HCT116 (cell line): ENCODE measurements around the gene CABLES1. TPM values are rescaled to one million over a fixed set of nuclear protein-coding genes. Genes with fewer than 3 reads are reported as not detected.

Source experiments
- ATAC-seq: fragments of 200-7000 bp; cut with Tn5 transposase; 2 replicates; pipeline ENCODE4 v1.9.1; 2020; ENCODE audit warnings: mild to moderate bottlenecking, moderate library complexity
- BruUV-seq: library from RNA; stranded (reverse); fragments of 400-500 nt; replicated peaks from 2 replicates; lab custom pipeline; 2021; lab: Mats Ljungman, UMichigan
- CTCF ChIA-PET: fragments of 300-600 bp; sonication (Branson Sonifier 250); formaldehyde crosslinking; loops from one replicate; lab custom pipeline; 2021; ENCODE audit warnings: antibody characterized with exemption; lab: Charles Lee
- POLR2A ChIA-PET: fragments of 300-600, 350-600 bp; sonication (Branson Sonifier 250); formaldehyde crosslinking; loops from one replicate; lab custom pipeline; 2021; ENCODE audit warnings: antibody characterized with exemption; lab: Charles Lee
- RAD21 ChIA-PET, 2 experiments: fragments of 300-600 bp; sonication (Branson Sonifier 250); formaldehyde crosslinking; loops; one replicate each; lab custom pipeline; 2023; ENCODE audit warnings: low total read pairs in 2 of 2; ENCODE audit not compliant: uncharacterized antibody in 2 of 2, unreplicated experiment in 2 of 2, low non-redundant PET in 1 of 2; lab: Charles Lee
- DNase-seq: peaks from one replicate; pipeline ENCODE4 v3.0.0-alpha.2; 2010; ENCODE audit warnings: low read depth, low spot score
- H2AFZ ChIP-seq: fragments of 200-600 bp; shearing (Covaris generic), sonication (generic); 2 replicates; pipeline ENCODE4 v1.6.1; 2017; ENCODE audit warnings: low read depth, mixed run types, mixed read lengths, antibody characterized with exemption, low read length; ENCODE audit not compliant: poor library complexity, severe bottlenecking
- H3K27ac ChIP-seq: 2 replicates; pipeline ENCODE4 v1.5.1; 2012; ENCODE audit warnings: low read depth, low read length
- H3K27me3 ChIP-seq: fragments of 200-600 bp; sonication (generic); 2 replicates; pipeline ENCODE4 v1.6.1; 2016; ENCODE audit warnings: mixed run types, low read length, mixed read lengths; ENCODE audit not compliant: insufficient read depth
- H3K36me3 ChIP-seq, 2 experiments: fragments of 200-500 bp in 1 of 2; fragments of 200-600 bp in 1 of 2; sonication (Bioruptor generic) in 1 of 2; sonication (generic) in 1 of 2; 2 replicates each; pipeline versions ENCODE4 v1.5.1 to v1.6.1; 2014 to 2016; ENCODE audit warnings: low read length in 2 of 2, inconsistent platforms in 1 of 2, mixed read lengths in 1 of 2, mixed run types in 1 of 2; ENCODE audit not compliant: insufficient read depth in 2 of 2, control insufficient read depth in 1 of 2
- H3K4me1 ChIP-seq, 2 experiments: fragments of 200-600 bp in 1 of 2; sonication (generic) in 1 of 2; 2 replicates each; pipeline versions ENCODE4 v1.5.1 to v1.6.1; 2012 to 2017; ENCODE audit warnings: low read length in 2 of 2, inconsistent platforms in 1 of 2, mild to moderate bottlenecking in 1 of 2, mixed read lengths in 1 of 2, mixed run types in 1 of 2, moderate library complexity in 1 of 2; ENCODE audit not compliant: insufficient read depth in 2 of 2, control insufficient read depth in 1 of 2
- H3K4me2 ChIP-seq: fragments of 200-600 bp; sonication (generic); 2 replicates; pipeline ENCODE4 v1.6.1; 2017; ENCODE audit warnings: mixed run types, low read length, mixed read lengths
- H3K4me3 ChIP-seq, 2 experiments: fragments of 200-600 bp in 1 of 2; sonication (generic) in 1 of 2; replicated peaks in 1 of 2; 2 replicates each; pipeline ENCODE4 v1.5.1; 2011 to 2016; ENCODE audit warnings: low read length in 2 of 2, control low read depth in 1 of 2, low read depth in 1 of 2, mild to moderate bottlenecking in 1 of 2, mixed read lengths in 1 of 2, mixed run types in 1 of 2
- H3K79me2 ChIP-seq: fragments of 200-600 bp; sonication (generic); 2 replicates; pipeline ENCODE4 v1.6.1; 2017; ENCODE audit warnings: mild to moderate bottlenecking, mixed run types, low read length, moderate library complexity, mixed read lengths; ENCODE audit not compliant: insufficient read depth
- H3K9ac ChIP-seq: fragments of 200-600 bp; sonication (generic); 2 replicates; pipeline ENCODE4 v1.6.1; 2016; ENCODE audit warnings: low read length, mixed read lengths
- H3K9me2 ChIP-seq: fragments of 200-600 bp; sonication (generic), shearing (Covaris generic); 2 replicates; pipeline ENCODE4 v1.6.1; 2017; ENCODE audit warnings: mixed run types, mild to moderate bottlenecking, moderate library complexity; ENCODE audit not compliant: insufficient read depth
- H3K9me3 ChIP-seq, 2 experiments: fragments of 200-500 bp in 1 of 2; fragments of 200-600 bp in 1 of 2; sonication (Bioruptor generic) in 1 of 2; sonication (generic) in 1 of 2; 2 replicates each; pipeline ENCODE4 v1.6.1; 2014 to 2017; ENCODE audit warnings: low read length in 2 of 2, mixed read lengths in 2 of 2, inconsistent platforms in 1 of 2, low read depth in 1 of 2, mild to moderate bottlenecking in 1 of 2, mixed run types in 1 of 2, moderate library complexity in 1 of 2; ENCODE audit not compliant: control insufficient read depth in 1 of 2, insufficient read depth in 1 of 2
- H4K20me1 ChIP-seq: fragments of 200-600 bp; sonication (generic), shearing (Covaris generic); 2 replicates; pipeline ENCODE4 v1.6.1; 2017; ENCODE audit warnings: mixed run types, mild to moderate bottlenecking, moderate library complexity; ENCODE audit not compliant: insufficient read depth
- CBX3 ChIP-seq: IDR thresholded peaks from 2 replicates; pipeline ENCODE4 v1.6.1; 2012; ENCODE audit warnings: low read depth
- CTCF ChIP-seq, 3 experiments: fragments of 200-600 bp in 1 of 3; sonication (generic) in 1 of 3; IDR thresholded peaks in 2 of 3; conservative IDR thresholded peaks in 1 of 3; 2 replicates each; pipeline ENCODE4 v1.5.1; 2012 to 2017; ENCODE audit warnings: low read depth in 2 of 3, low read length in 2 of 3, antibody characterized with exemption in 1 of 3, borderline replicate concordance in 1 of 3, control low read depth in 1 of 3, mild to moderate bottlenecking in 1 of 3, mixed read lengths in 1 of 3, mixed run types in 1 of 3, moderate library complexity in 1 of 3; ENCODE audit not compliant: insufficient read depth in 1 of 3
- RAD21 ChIP-seq: IDR thresholded peaks from 2 replicates; pipeline ENCODE4 v1.6.1; 2012; ENCODE audit warnings: low read depth, mild to moderate bottlenecking
- SRF ChIP-seq: IDR thresholded peaks from 2 replicates; pipeline ENCODE4 v1.6.1; 2012; ENCODE audit warnings: low read depth
- intact Hi-C: fragments of 100-400 bp; cut with micrococcal nuclease; formaldehyde crosslinking; loops from 2 replicates; pipeline ENCODE4 v1.10.0; 2022
- total RNA-seq: library from RNA; stranded (reverse); gene quantifications from one replicate; pipeline ENCODE4 v1.2.1, GENCODE V29; 2021; ENCODE audit not compliant: unreplicated experiment

Gene CABLES1
- total RNA-seq, 1 experiment from 2014 or later, result 7.7 TPM

DNA sequence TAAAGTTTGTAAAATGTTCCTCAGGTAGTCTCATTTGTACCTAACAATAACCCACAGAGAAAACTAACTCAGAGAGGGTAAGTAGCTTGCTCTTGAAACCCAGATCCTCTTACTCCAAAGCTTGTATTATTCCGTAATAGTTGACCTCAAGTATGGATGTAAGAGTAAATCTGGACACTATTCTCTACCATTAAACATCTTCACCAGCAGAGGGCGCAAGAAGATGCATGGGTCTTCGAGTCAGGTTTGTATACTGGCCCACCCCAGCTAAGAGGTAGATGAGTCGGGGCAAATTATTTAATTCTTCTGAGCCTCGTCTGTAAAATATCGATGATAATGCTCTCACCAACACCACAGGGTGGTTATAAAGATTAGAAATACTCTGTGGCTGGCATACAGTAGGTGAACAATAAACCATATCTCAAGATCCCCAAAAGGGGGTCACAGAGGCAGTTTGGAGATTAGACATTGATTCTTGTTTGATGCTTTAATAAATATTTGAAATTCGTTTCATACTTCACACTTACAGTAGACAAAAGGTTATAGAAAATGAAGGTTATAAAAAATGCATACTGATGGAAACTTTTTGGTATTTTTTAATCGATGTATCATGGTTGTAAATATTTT lies 3.5 kb upstream of the CABLES1 start:
- POLR2A ChIA-PET, result interaction anchor here (0.6 kb wide), 1 partner anchor 522 kb away, joined by 5 read pairs; no protein-coding TSS in a partner anchor

More for the DNA sequence above, 3.5 kb upstream of the CABLES1 start:
- peak overlapping the region; percentile 27 for H2AFZ ChIP-seq
- H3K9me2 ChIP-seq, result no peaks in the 10 kb centered on the region
- H4K20me1 ChIP-seq, result no peaks in the 10 kb centered on the region
- peaks cover 18 to 34% of the 10 kb centered on the region in 2 experiments for H3K4me1 ChIP-seq
- peak; percentile 73 for DNase-seq
- H3K36me3 ChIP-seq, result no peaks in the 10 kb centered on the region
- RAD21 ChIA-PET, result interaction anchor here (0.5 to 1.1 kb wide), 7 partner anchors 24 to 280 kb away, joined by 3 to 6 read pairs (median 4); no protein-coding TSS in a partner anchor
- H3K79me2 ChIP-seq, result peaks cover 3% of the 10 kb centered on the region; the same call in 1 of the 2 replicates
- H3K4me3 ChIP-seq, result no peak overlapping the region
- no peak for TF ChIP-seq SRF
- TF ChIP-seq RAD21, result peak; percentile 82
- TF ChIP-seq CBX3, result 0 out of 2 replicates have a peak, but pooled peaks have one; percentile 23
- TF ChIP-seq CTCF (IDR thresholded peaks at IDR 0.05 in 2 of 3, conservative IDR thresholded peaks at IDR 0.05 in 1 of 3; ENCODE audit: borderline replicate concordance in 1 of 3, insufficient read depth in 1 of 3, low read depth in 2 of 3, low read length in 2 of 3), result peak; percentile 71 to 83 (median 77)
- TF ChIP-seq, all 23 proteins: peak for 3
- no peak overlapping the region for H3K27ac ChIP-seq
- H3K27me3 ChIP-seq, result no peaks in the 10 kb centered on the region
- no peaks in the 10 kb centered on the region for H3K9me3 ChIP-seq
- CTCF ChIA-PET, result interaction anchor here (0.6 to 2.6 kb wide), 20 partner anchors 11 to 571 kb away, joined by 3 to 31 read pairs (median 4); no protein-coding TSS in a partner anchor
- no TSS peak for BruUV-seq
- H3K9ac ChIP-seq, result no peak overlapping the region
- peak overlapping the region; percentile 14; the same call in 1 of the 2 replicates for H3K4me2 ChIP-seq
- peak; percentile 43 for ATAC-seq
- intact Hi-C loops, result loop anchor here (1.0 to 5.0 kb wide), 4 partner anchors 246 to 370 kb away; partner anchors contain the start of gene RMC1
